GM12878 (cell line): ENCODE results near the gene FKBP2. TPM values are rescaled to one million over a fixed set of nuclear protein-coding genes. Genes with fewer than 3 reads are reported as not detected.

ENCODE experiments used
- ATAC-seq: fragments of 200-7000 bp; cut with Tn5 transposase; 3 replicates; pipeline ENCODE4 v1.9.1; 2020; ENCODE audit warnings: mild to moderate bottlenecking, moderate library complexity
- BruUV-seq: library from RNA; stranded (reverse); fragments of 400-500 nt; replicated peaks from 2 replicates; lab custom pipeline; 2021; lab: Mats Ljungman, UMichigan
- CTCF ChIA-PET: fragments of 300-600 bp; sonication (Branson Sonifier 250); formaldehyde crosslinking; extraction: SDS; loops from one replicate; lab custom pipeline; 2021; ENCODE audit warnings: inconsistent platforms; lab: Yijun Ruan, JAX
- POLR2A ChIA-PET: fragments of 350-600 bp; formaldehyde crosslinking; extraction: SDS; loops from one replicate; lab custom pipeline; 2021; ENCODE audit warnings: inconsistent platforms; lab: Charles Lee
- RAD21 ChIA-PET: fragments of 300-600 bp; sonication (Branson Sonifier 250); formaldehyde crosslinking; loops from one replicate; lab custom pipeline; 2023; ENCODE audit warnings: antibody characterized with exemption; ENCODE audit not compliant: unreplicated experiment; lab: Charles Lee
- SMC1A ChIA-PET: fragments of 300-600 bp; sonication (Branson Sonifier 250); formaldehyde crosslinking; loops from one replicate; lab custom pipeline; 2023; ENCODE audit not compliant: unreplicated experiment, uncharacterized antibody; lab: Charles Lee
- DNase-seq: peaks from one replicate; pipeline ENCODE4 v3.0.0-alpha.2; 2011; ENCODE audit warnings: low read depth, low spot score
- FAIRE-seq: peaks from 3 replicates; lab custom pipeline; 2011; peaks lifted over from hg19 to GRCh38; lab: Jason Lieb, UNC
- H2AFZ ChIP-seq: 2 replicates; pipeline ENCODE4 v1.6.0; 2011; ENCODE audit warnings: low read depth, low read length, control low read depth; ENCODE audit not compliant: control insufficient read depth
- H3K27ac ChIP-seq: 2 replicates; pipeline ENCODE4 v1.5.1; 2011; ENCODE audit warnings: control low read depth; ENCODE audit not compliant: control insufficient read depth, insufficient read depth
- H3K27me3 ChIP-seq, 2 experiments: replicated peaks in 1 of 2; 2 replicates each; pipeline versions ENCODE4 v1.6.0 to v1.6.1; 2011; ENCODE audit warnings: low read length in 1 of 2; ENCODE audit not compliant: control insufficient read depth in 2 of 2, insufficient read depth in 2 of 2
- H3K36me3 ChIP-seq, 2 experiments: 2 replicates each; pipeline ENCODE4 v1.5.1; 2011; ENCODE audit warnings: low read length in 1 of 2; ENCODE audit not compliant: control insufficient read depth in 2 of 2, insufficient read depth in 2 of 2
- H3K4me1 ChIP-seq: 2 replicates; pipeline ENCODE4 v1.6.1; 2011; ENCODE audit warnings: mild to moderate bottlenecking, low read length, moderate library complexity, mixed read lengths; ENCODE audit not compliant: control insufficient read depth, insufficient read depth
- H3K4me2 ChIP-seq: 2 replicates; pipeline ENCODE4 v1.6.0; 2011; ENCODE audit warnings: control low read depth; ENCODE audit not compliant: control insufficient read depth, insufficient read depth
- H3K4me3 ChIP-seq: fragments of 200-600 bp; sonication (generic); 2 replicates; pipeline ENCODE4 v1.5.1; 2016
- H3K79me2 ChIP-seq: 2 replicates; pipeline ENCODE4 v1.6.0; 2011; ENCODE audit warnings: low read length; ENCODE audit not compliant: control insufficient read depth, insufficient read depth
- H3K9ac ChIP-seq: 2 replicates; pipeline ENCODE4 v1.8.0; 2011; ENCODE audit warnings: low read length, control low read depth, mixed read lengths; ENCODE audit not compliant: control insufficient read depth, insufficient read depth
- H3K9me3 ChIP-seq: replicated peaks from 3 replicates; pipeline ENCODE4 v1.5.1; 2011; ENCODE audit warnings: mild to moderate bottlenecking, low read length; ENCODE audit not compliant: control insufficient read depth, insufficient read depth
- H4K20me1 ChIP-seq: 2 replicates; pipeline ENCODE4 v1.6.0; 2011; ENCODE audit not compliant: control insufficient read depth, insufficient read depth
- ASH2L ChIP-seq: fragments of 300-600, 200-600 bp; sonication (generic); IDR thresholded peaks from 2 replicates; pipeline ENCODE4 v1.6.1; 2017; ENCODE audit warnings: low read depth, mild to moderate bottlenecking, borderline replicate concordance
- CUX1 ChIP-seq: IDR thresholded peaks from 2 replicates; pipeline ENCODE4 v1.6.1; 2012; ENCODE audit warnings: improper control_type of control experiment, low read depth, low read length; ENCODE audit not compliant: insufficient replicate concordance
- DPF2 ChIP-seq: fragments of 450-650 bp; IDR thresholded peaks from 2 replicates; pipeline ENCODE4 v1.6.1; 2017; ENCODE audit warnings: mild to moderate bottlenecking
- ETV6 ChIP-seq, 2 experiments: fragments of 450-650 bp in 1 of 2; IDR thresholded peaks in 1 of 2; conservative IDR thresholded peaks in 1 of 2; 2 replicates each; pipeline ENCODE4 v1.6.1; 2014; ENCODE audit warnings: antibody characterized with exemption in 1 of 2, borderline replicate concordance in 1 of 2, low read depth in 1 of 2, mild to moderate bottlenecking in 1 of 2, moderate library complexity in 1 of 2
- IRF4 ChIP-seq: IDR thresholded peaks from 2 replicates; pipeline ENCODE4 v1.6.1; 2011; ENCODE audit warnings: low read depth, low read length
- KAT2A ChIP-seq: conservative IDR thresholded peaks from 2 replicates; pipeline ENCODE4 v1.6.1; 2011; ENCODE audit warnings: low read depth, low read length; ENCODE audit not compliant: control insufficient read depth
- NFXL1 ChIP-seq: fragments of 450-650 bp; IDR thresholded peaks from 2 replicates; pipeline ENCODE4 v1.6.1; 2017; ENCODE audit warnings: antibody characterized with exemption, mild to moderate bottlenecking, borderline replicate concordance
- POLR2AphosphoS2 ChIP-seq: IDR thresholded peaks from 2 replicates; pipeline ENCODE4 v1.6.1; 2011; ENCODE audit warnings: low read depth, mild to moderate bottlenecking, low read length, improper control_type of control experiment, moderate library complexity
- SREBF2 ChIP-seq: IDR thresholded peaks from 2 replicates; pipeline ENCODE4 v1.6.1; 2012; ENCODE audit warnings: mild to moderate bottlenecking, low read length
- TCF3 ChIP-seq: IDR thresholded peaks from 2 replicates; pipeline ENCODE4 v1.6.1; 2012; ENCODE audit warnings: low read depth, mild to moderate bottlenecking, low read length, borderline replicate concordance; ENCODE audit not compliant: insufficient read depth
- USF1 ChIP-seq: IDR thresholded peaks from 2 replicates; pipeline ENCODE4 v1.6.1; 2011; ENCODE audit warnings: borderline replicate concordance, low read depth, mild to moderate bottlenecking, moderate library complexity, mixed read lengths, low read length; ENCODE audit not compliant: insufficient read depth; ENCODE audit errors: extremely low read length
- ZBTB33 ChIP-seq: fragments of 450-650 bp; IDR thresholded peaks from 2 replicates; pipeline ENCODE4 v1.6.1; 2017; ENCODE audit warnings: mild to moderate bottlenecking
- ZNF207 ChIP-seq: fragments of 450-650 bp; IDR thresholded peaks from 2 replicates; pipeline ENCODE4 v1.6.1; 2014; ENCODE audit warnings: antibody characterized with exemption, mild to moderate bottlenecking, borderline replicate concordance
- ZNF217 ChIP-seq: fragments of 450-650 bp; IDR thresholded peaks from 2 replicates; pipeline ENCODE4 v1.6.1; 2017; ENCODE audit warnings: antibody characterized with exemption, mild to moderate bottlenecking
- ZZZ3 ChIP-seq: IDR thresholded peaks from 2 replicates; pipeline ENCODE4 v1.6.1; 2011; ENCODE audit warnings: low read depth; ENCODE audit not compliant: control insufficient read depth, insufficient read length
- WGBS: methylation state at CpG from one replicate; pipeline ENCODE4 v1.1.6; 2016; ENCODE audit warnings: low lambda C conversion rate; ENCODE audit not compliant: insufficient replicate concordance, insufficient coverage; ENCODE audit errors: missing lambda C conversion rate; 5-methylcytosine and 5-hydroxymethylcytosine counted together
- in situ Hi-C: fragments of 300-500 bp; cut with MboI; formaldehyde crosslinking; loops from 9 replicates; pipeline ENCODE4 v1.14.3; 2018; ENCODE audit warnings: mixed read lengths
- intact Hi-C: fragments of 100-400 bp; cut with micrococcal nuclease; formaldehyde crosslinking; loops from one replicate; pipeline ENCODE4 v1.14.2; 2022; ENCODE audit not compliant: unreplicated experiment
- polyA plus RNA-seq, 11 experiments: library from polyadenylated mRNA; depleted of rRNA in 4 of 11; unstranded in 6 of 11; stranded (reverse) in 5 of 11; fragments of >200 nt; fragmentation: Nextera tagmentation in 4 of 11; fragmentation: Illumina TruSeq in 1 of 11; extraction: Ambion mirVana in 4 of 11; extraction: Trizol in 1 of 11; gene quantifications; 1 replicate in 1 of 11; 2 replicates in 10 of 11; pipeline versions ENCODE4 v1.2.1 to v1.2.3, GENCODE V29; 2011 to 2016; ENCODE audit warnings: inconsistent platforms in 2 of 11, missing spikeins in 2 of 11, low read depth in 1 of 11
- total RNA-seq, 4 experiments: library from RNA; depleted of rRNA in 3 of 4; stranded (reverse); fragments of >200 nt in 3 of 4; fragmentation: Illumina TruSeq in 1 of 4; extraction: Trizol in 1 of 4; gene quantifications; 2 replicates each; pipeline versions ENCODE4 v1.2.1 to v1.2.3, GENCODE V29; 2013 to 2021

Gene FKBP2
- total and polyA plus RNA-seq, 10 of the 15 experiments (the other 5 are each of a cell fraction or from before 2014, with no cell fraction given) = 1.8 to 99.7 (median 39.5) TPM

- TF ChIP-seq CUX1 = no peak
- TF ChIP-seq DPF2 = no peak
- no peak for TF ChIP-seq KAT2A
- TF ChIP-seq NFXL1 = no peak
- TF ChIP-seq POLR2AphosphoS2 = no peak
Measured at GRCh38 chr11:64198511-64198910, 42.4 kb upstream of the FKBP2 start (continued).

GRCh38 chr11:64201543-64201942 lies 39.4 kb upstream of the FKBP2 start:
- Histone ChIP-seq H3K4me2 (no peak overlapping the region), H3K4me3 (no peak overlapping the region), H3K27me3 (no peaks in the 10 kb centered on the region), H3K9me3 (no peaks in the 10 kb centered on the region), H3K36me3 (peaks cover 42% of the 10 kb centered on the region in 2 experiments), H4K20me1 (no peaks in the 10 kb centered on the region), H3K9ac (no peak overlapping the region), H3K79me2 (peaks cover 12% of the 10 kb centered on the region), H2AFZ (no peak overlapping the region), H3K27ac (no peak overlapping the region), H3K4me1 (peaks cover 22% of the 10 kb centered on the region)
- CTCF ChIA-PET = interaction anchor here (0.6 to 9.7 kb wide), 5 partner anchors 13 to 601 kb away, joined by 3 to 238 read pairs (median 4); partner anchors contain the start of genes CATSPERZ, ESRRA and PPP1R14B
- POLR2A ChIA-PET = interaction anchor here (1.2 kb wide), 1 partner anchor 22 kb away, joined by 5 read pairs; no protein-coding TSS in a partner anchor
- RAD21 ChIA-PET = interaction anchor here (0.7 kb wide), 1 partner anchor 99 kb away, joined by 3 read pairs; no protein-coding TSS in a partner anchor
- intact Hi-C loops (no loop called here), in situ Hi-C loops (loop anchor here (5.0 kb wide), 1 partner anchor 101 kb away; the partner anchor contains the start of gene CATSPERZ)
- WGBS = 85% methylated on average over 3 of the region's 3 CpGs
- no TSS peak for BruUV-seq
- SMC1A ChIA-PET = no interaction called here
- FAIRE-seq (no peak), DNase-seq (no peak), ATAC-seq (no peak)
- no peak for TF ChIP-seq SREBF2
- TF ChIP-seq ZNF207 = no peak
- no peak for TF ChIP-seq ASH2L
- TF ChIP-seq IRF4 = no peak
- TF ChIP-seq ETV6 (conservative IDR thresholded peaks at IDR 0.05 in 1 of 2, IDR thresholded peaks at IDR 0.05 in 1 of 2; ENCODE audit: borderline replicate concordance in 1 of 2, low read depth in 1 of 2) = no peak
- no peak for TF ChIP-seq ZZZ3
- no peak for TF ChIP-seq USF1
- no peak for TF ChIP-seq TCF3
- TF ChIP-seq POLR2AphosphoS2 = no peak
- no peak for TF ChIP-seq ZBTB33
- TF ChIP-seq ZNF217 = no peak
